Stomach (tissue), 9 donors: ENCODE measurements around the gene PHRF1. TPM values are rescaled to one million over a fixed set of nuclear protein-coding genes. Genes with fewer than 3 reads are reported as not detected.

Experiments used
- DNase-seq, 2 donors: peaks; one replicate each; pipeline versions ENCODE4 v3.0.0 to v3.0.0-alpha.2; 2013 to 2019
- H3K27ac ChIP-seq, 5 donors: fragments of 200-600 bp in 4 of 5; sonication (generic) in 4 of 5; one replicate each; pipeline ENCODE4 v1.5.1; 2013 to 2019; ENCODE audit warnings: mild to moderate bottlenecking in 1 of 5, moderate library complexity in 1 of 5
- H3K27me3 ChIP-seq, 3 donors: fragments of 200-600 bp; sonication (generic); one replicate each; pipeline ENCODE4 v1.5.1; 2017 to 2019; ENCODE audit warnings: mixed run types in 1 of 3
- H3K36me3 ChIP-seq, 4 donors: fragments of 200-600 bp; sonication (generic); 1 replicate in 3 of 4; 2 replicates in 1 of 4; pipeline ENCODE4 v1.5.1; 2016 to 2019
- H3K4me1 ChIP-seq, 4 donors: fragments of 200-600 bp; sonication (generic); one replicate each; pipeline ENCODE4 v1.5.1; 2016 to 2019
- H3K4me3 ChIP-seq, 4 donors: fragments of 200-600 bp; sonication (generic) in 3 of 4; one replicate each; pipeline ENCODE4 v1.5.1; 2016 to 2019; ENCODE audit warnings: mild to moderate bottlenecking in 1 of 4
- H3K9me3 ChIP-seq, 4 donors: fragments of 200-600 bp; sonication (generic); one replicate each; pipeline ENCODE4 v1.5.1; 2016 to 2019
- EP300 ChIP-seq: sonication (generic); formaldehyde crosslinking; IDR thresholded peaks from one replicate; pipeline ENCODE4 v1.6.1; 2017; ENCODE audit warnings: antibody characterized with exemption
- POLR2A ChIP-seq, 4 donors: fragments of 450-650 bp; IDR thresholded peaks; one replicate each; pipeline ENCODE4 v1.6.1; 2016; ENCODE audit warnings: antibody characterized with exemption in 4 of 4, control low read depth in 2 of 4, mild to moderate bottlenecking in 1 of 4, moderate library complexity in 1 of 4
- POLR2AphosphoS5 ChIP-seq, 3 donors: sonication (generic); formaldehyde crosslinking; IDR thresholded peaks; one replicate each; pipeline ENCODE4 v1.6.1; 2016; ENCODE audit warnings: antibody characterized with exemption in 3 of 3
- WGBS, 5 donors: extraction: QIAGEN DNeasy Blood & Tissue Kit in 3 of 5; methylation state at CpG; one replicate each; pipeline versions ENCODE4 v1.1.5 to v1.1.7; 2013 to 2018; 5-methylcytosine and 5-hydroxymethylcytosine counted together
- intact Hi-C: fragments of 100-400 bp; cut with DNase I; formaldehyde crosslinking; loops from one replicate; pipeline ENCODE4 v1.15.1; 2023; ENCODE audit warnings: low total_unique reads
- polyA plus RNA-seq, 3 donors: library from polyadenylated mRNA; stranded (reverse); fragments of 200-250 nt; gene quantifications; one replicate each; pipeline ENCODE4 v1.2.3, GENCODE V29; 2013
- total RNA-seq, 5 donors: library from RNA; depleted of rRNA; stranded (reverse); fragments of >200 nt; gene quantifications; one replicate each; pipeline versions ENCODE4 v1.1.0 to v1.2.3, GENCODE V29; 2014 to 2016
- TF ChIP-seq, protein P1 (sequence below), 7 experiments: fragments of 450-650 bp in 4 of 7; fragments of 200-600 bp in 3 of 7; sonication (generic) in 3 of 7; IDR thresholded peaks; one replicate each; pipeline ENCODE4 v1.5.1; 2016 to 2019; ENCODE audit warnings: antibody characterized with exemption in 7 of 7, control low read depth in 2 of 7, mild to moderate bottlenecking in 1 of 7
- donor health status: healthy with polysubstance abuse.
- donor health status: Bipolar disorder and iron deficiency.
- donor health status: healthy.

Gene PHRF1
- total and polyA plus RNA-seq, 8 donors: 7.9 to 60.8 (median 19.5) TPM

DNA sequence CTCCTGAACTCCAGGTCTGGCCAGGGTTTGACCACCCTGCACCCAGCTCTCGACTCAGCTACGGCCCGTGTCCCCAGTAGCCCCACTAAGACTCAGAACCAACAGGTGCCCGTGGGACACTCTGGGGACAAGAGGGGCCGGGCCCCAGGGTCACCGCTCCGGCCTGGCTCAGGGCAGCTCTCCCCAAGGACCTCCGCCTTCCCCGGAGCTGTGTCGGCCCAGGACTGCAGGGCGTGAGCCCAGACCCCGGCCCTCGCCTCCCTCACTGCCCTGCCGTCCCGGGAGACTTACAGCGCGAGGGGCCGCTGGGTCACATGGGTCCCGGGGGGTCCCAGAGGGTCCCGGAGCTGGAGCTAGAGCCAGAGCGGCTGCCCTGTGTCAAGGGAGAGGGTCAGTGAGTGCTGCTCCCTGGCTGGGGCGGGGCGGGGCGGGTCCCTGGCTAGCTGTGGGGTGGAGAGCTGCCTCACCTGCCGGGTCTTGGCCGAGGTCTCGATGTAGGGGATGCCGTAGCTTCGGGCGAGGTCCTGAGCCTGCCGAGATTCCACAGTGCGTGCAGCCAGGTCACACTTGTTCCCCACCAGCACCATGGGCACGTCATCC is 43.2 kb upstream of the PHRF1 start:
- TF ChIP-seq POLR2AphosphoS5 (IDR thresholded peaks at IDR 0.05): no peak
- Histone ChIP-seq H3K9me3 (no peaks in the 10 kb centered on the region), H3K4me1 (peaks cover 38 to 47% (median 47%) of the 10 kb centered on the region in 4 donors), H3K36me3 (peaks cover 13 to 36% (median 33%) of the 10 kb centered on the region in 4 donors), H3K4me3 (no peak overlapping the region), H3K27me3 (peaks cover 0 to 19% (median 0%) of the 10 kb centered on the region in 3 donors), H3K27ac (no peak overlapping the region)
- peak in 1 of 2 donors; percentile 14 for DNase-seq
- WGBS, 5 donors: 79 to 93% (median 89%) methylated on average over 18 to 33 of the region's 33 CpGs
- intact Hi-C loops: no loop called here

DNA sequence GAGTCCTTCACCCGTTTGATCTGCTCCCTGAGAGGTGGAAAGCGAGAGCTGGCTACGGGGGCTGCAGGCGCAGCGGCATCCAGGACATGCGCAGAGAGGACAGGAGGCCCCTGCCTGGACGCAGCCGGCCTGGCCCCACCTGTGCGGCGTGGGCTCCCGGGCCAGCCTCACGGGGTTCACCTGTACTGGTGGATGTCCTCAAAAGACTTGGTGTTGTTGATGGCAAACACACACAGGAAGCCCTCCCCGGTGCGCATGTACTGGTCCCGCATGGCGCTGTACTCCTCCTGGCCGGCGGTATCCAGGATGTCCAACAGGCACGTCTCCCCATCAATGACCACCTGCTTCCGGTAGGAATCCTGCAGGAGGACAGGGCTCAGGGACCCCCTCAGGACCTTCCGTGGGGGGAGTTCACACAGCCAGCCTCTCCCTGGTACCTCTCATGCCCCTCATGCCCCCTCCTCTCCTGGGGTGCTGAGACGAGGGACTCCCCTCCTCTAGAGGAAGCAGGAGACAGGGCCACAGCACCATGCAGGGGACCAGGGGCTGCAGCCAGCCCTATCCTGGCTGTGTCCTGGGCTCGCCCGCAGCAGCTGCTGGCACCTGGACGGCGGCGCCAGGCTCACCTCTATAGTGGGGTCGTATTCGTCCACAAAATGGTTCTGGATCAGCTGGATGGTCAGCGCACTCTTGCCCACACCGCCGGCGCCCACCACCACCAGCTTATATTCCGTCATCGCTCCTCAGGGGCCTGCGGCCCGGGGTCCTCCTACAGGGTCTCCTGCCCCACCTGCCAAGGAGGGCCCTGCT is 42.5 kb upstream of the PHRF1 start:
- Histone ChIP-seq H3K4me3 (peak overlapping the region; percentile 65 to 91 (median 86)), H3K27me3 (peaks cover 0 to 22% (median 0%) of the 10 kb centered on the region in 3 donors), H3K36me3 (peaks cover 13 to 36% (median 33%) of the 10 kb centered on the region in 4 donors), H3K4me1 (peaks cover 38 to 50% (median 49%) of the 10 kb centered on the region in 4 donors), H3K9me3 (no peaks in the 10 kb centered on the region), H3K27ac (peak overlapping the region in 2 of 5 donors; percentile 80 to 92)
- TF ChIP-seq POLR2A (IDR thresholded peaks at IDR 0.05) (no peak), POLR2AphosphoS5 (IDR thresholded peaks at IDR 0.05) (no peak), EP300 (no peak)
- TF ChIP-seq, protein P1, sequence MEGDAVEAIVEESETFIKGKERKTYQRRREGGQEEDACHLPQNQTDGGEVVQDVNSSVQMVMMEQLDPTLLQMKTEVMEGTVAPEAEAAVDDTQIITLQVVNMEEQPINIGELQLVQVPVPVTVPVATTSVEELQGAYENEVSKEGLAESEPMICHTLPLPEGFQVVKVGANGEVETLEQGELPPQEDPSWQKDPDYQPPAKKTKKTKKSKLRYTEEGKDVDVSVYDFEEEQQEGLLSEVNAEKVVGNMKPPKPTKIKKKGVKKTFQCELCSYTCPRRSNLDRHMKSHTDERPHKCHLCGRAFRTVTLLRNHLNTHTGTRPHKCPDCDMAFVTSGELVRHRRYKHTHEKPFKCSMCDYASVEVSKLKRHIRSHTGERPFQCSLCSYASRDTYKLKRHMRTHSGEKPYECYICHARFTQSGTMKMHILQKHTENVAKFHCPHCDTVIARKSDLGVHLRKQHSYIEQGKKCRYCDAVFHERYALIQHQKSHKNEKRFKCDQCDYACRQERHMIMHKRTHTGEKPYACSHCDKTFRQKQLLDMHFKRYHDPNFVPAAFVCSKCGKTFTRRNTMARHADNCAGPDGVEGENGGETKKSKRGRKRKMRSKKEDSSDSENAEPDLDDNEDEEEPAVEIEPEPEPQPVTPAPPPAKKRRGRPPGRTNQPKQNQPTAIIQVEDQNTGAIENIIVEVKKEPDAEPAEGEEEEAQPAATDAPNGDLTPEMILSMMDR (IDR thresholded peaks at IDR 0.05): no peak
- DNase-seq: peak in 1 of 2 donors; percentile 17
- intact Hi-C loops: no loop called here
- 90 to 96% (median 92%) methylated on average over 21 to 37 of the region's 37 CpGs for WGBS, 5 donors

GRCh38 chr11:534396-535209 is 41.7 kb upstream of the PHRF1 start:
- peaks cover 38 to 50% (median 49%) of the 10 kb centered on the region in 4 donors for H3K4me1 ChIP-seq
- peaks cover 0 to 22% (median 0%) of the 10 kb centered on the region in 3 donors for H3K27me3 ChIP-seq
- TF ChIP-seq, protein P1 (IDR thresholded peaks at IDR 0.05): no peak
- TF ChIP-seq EP300 (no peak), POLR2A (IDR thresholded peaks at IDR 0.05) (no peak), POLR2AphosphoS5 (IDR thresholded peaks at IDR 0.05) (no peak)
- peak; percentile 52 to 69 for DNase-seq
- intact Hi-C loops: no loop called here
- 4 to 20% (median 5%) methylated on average over 24 to 66 of the region's 66 CpGs for WGBS, 5 donors
- H3K4me3 ChIP-seq: peak overlapping the region; percentile 65 to 91 (median 86)
- H3K27ac ChIP-seq: peak overlapping the region; percentile 39 to 92 (median 70)
- peaks cover 13 to 36% (median 33%) of the 10 kb centered on the region in 4 donors for H3K36me3 ChIP-seq
- no peaks in the 10 kb centered on the region for H3K9me3 ChIP-seq

DNA sequence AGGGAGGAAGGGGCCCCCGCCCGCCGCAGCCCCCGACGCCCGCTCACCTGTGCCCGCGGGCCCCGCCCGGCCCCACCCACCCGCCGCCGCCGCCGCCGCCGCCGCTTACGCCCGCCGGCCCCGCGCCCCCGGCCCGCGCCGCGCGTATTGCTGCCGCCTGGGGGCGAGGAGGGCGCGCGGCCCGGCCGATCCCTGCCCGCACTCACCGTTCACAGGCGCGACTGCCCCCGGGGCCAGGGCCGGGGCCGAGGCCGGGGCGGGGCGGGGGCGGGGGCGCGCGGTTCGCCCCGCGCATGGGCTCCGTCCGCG is 41.1 kb upstream of the PHRF1 start:
- H3K9me3 ChIP-seq: no peaks in the 10 kb centered on the region
- H3K27ac ChIP-seq: peak overlapping the region in 3 of 5 donors; percentile 70 to 92 (median 88)
- H3K27me3 ChIP-seq: peaks cover 0 to 22% (median 0%) of the 10 kb centered on the region in 3 donors
- TF ChIP-seq POLR2A (IDR thresholded peaks at IDR 0.05) (no peak), EP300 (no peak), POLR2AphosphoS5 (IDR thresholded peaks at IDR 0.05) (no peak)
- TF ChIP-seq, protein P1 (IDR thresholded peaks at IDR 0.05): no peak
- peaks cover 13 to 33% (median 31%) of the 10 kb centered on the region in 4 donors for H3K36me3 ChIP-seq
- H3K4me3 ChIP-seq: peak overlapping the region; percentile 65 to 91 (median 86)
- H3K4me1 ChIP-seq: peaks cover 38 to 50% (median 49%) of the 10 kb centered on the region in 4 donors
- DNase-seq: no peak
- WGBS, 5 donors: 0 to 2% (median 0%) methylated on average over 4 to 43 of the region's 56 CpGs; no CpG with 5 or more reads in 1 of the 5 donors
- intact Hi-C loops: no loop called here
